Raji (cell line): ENCODE data around the gene ENKD1.

Experiments
- POLR2A ChIP-seq: IDR thresholded peaks from 2 replicates; pipeline ENCODE4 v1.6.1; 2011; ENCODE audit warnings: low read depth, low read length, control low read depth; ENCODE audit not compliant: insufficient read depth

The ENKD1 gene

DNA sequence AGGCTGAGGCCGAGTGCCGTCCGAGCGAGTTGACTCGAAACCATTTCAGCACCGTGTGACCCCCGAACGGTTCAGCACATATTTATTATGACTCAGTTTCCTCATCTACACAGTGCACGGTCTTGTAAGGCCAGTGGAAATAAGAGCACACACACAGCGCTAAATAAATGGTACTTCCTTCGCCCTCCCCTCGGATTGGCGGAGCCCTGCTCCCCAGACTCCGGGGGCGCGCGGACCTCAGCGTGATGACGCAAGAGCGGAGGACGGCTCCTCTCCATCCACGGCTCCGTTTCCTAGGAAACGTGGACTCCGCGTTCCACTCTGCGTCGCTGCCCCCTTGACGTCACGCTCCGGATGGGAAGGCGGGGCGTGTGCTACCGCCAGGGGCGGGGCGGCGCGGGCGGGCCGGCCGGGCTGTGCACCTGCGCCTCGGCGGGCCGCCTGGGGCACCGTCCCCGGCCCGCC is 6.0 kb downstream of the ENKD1 start, which contains the start of gene PARD6A:
TSS of gene PARD6A (plus strand) at position 397 of the 465 bp plus-strand sequence. CDS start 79 bp downstream, outside the sequence.
- TF ChIP-seq POLR2A, result peak; percentile 61

DNA sequence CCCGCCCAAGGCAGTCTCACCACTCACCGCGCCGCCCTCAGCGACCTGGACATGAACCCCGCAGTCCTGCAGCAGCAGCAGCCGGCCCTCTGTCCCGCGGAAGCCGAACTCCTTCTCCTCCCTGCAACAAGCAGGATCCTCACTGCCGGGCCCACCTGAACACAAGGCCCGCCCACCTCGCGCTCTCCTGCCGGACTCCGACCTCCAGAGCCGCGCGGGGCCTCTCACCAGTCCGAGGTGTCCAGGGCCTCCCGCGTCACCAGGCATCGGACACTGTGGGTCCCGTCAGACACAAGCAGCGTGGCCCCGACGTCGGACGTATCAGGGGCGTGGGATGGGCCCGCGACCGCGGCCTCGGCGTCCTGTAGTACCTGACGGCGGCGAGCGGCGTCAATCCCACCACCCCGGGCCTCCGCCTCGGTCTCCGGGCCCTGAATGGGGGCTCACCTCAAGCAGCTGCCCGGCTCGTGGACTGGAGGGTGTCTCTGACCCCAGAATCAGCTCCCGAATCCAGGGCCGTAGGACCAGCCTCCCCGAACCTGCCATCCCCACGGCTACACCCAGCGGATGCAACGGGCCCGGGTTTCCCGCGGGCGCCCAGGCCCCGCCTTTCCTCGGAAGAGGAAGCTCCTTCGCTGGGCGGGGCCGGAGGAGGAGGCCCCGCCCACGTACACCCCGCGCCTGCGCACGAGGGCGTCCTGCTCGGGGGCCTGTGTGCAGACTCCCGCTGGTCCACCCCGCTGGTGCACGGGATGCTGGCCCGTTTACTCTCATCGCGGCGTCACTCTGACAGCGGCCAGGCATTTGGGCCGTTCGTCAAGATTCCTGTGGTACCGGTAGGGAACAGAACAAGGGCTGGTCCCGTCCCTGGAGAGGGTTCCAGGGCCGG is 6.6 kb downstream of the ENKD1 start, which contains the start of gene ACD:
TSS of gene ACD (minus strand) at position 586 of the 889 bp plus-strand sequence. CDS start at position 546, 40 bp downstream.
- TF ChIP-seq POLR2A, result peak; percentile 95

DNA sequence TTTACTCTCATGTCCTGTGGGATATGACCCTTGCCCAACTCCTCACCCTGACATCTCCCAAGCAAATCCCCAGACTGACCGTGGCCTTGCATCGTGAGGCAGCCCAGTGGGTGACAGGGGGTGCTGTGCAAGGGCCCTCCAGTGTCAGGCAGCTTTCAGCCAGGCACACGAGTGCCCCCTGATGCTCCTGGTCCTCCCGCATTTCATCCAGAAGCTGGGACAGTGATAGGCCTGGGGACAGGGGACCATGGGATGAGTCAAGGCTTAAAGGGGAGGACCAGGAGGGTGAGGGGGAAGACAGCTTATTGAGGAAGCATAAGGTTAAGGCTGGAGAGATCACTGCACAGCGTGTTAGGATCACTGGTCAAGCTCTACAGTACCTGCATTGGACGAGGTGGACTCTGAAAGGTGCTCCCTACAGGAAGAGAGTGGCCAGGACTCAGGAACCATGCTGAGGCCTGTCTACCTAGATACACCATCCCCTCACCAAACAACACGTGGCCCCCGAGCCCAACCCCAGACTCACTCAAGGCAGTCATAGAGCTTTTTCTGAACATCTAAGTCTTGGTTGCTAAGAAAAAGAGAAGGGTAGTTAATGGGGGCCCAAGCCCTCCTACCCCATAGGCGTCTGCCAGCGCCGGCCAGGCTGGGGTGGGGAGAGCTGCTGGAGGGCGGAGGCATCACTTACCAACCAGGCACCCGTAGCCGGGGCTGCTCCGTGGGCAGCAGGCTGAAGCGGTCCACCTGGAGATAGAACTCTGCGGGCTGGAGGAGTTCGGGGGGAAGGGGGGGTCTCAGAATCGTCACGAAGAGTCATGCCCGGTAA is 7.5 kb downstream of the ENKD1 start:
- no peak for TF ChIP-seq POLR2A

DNA sequence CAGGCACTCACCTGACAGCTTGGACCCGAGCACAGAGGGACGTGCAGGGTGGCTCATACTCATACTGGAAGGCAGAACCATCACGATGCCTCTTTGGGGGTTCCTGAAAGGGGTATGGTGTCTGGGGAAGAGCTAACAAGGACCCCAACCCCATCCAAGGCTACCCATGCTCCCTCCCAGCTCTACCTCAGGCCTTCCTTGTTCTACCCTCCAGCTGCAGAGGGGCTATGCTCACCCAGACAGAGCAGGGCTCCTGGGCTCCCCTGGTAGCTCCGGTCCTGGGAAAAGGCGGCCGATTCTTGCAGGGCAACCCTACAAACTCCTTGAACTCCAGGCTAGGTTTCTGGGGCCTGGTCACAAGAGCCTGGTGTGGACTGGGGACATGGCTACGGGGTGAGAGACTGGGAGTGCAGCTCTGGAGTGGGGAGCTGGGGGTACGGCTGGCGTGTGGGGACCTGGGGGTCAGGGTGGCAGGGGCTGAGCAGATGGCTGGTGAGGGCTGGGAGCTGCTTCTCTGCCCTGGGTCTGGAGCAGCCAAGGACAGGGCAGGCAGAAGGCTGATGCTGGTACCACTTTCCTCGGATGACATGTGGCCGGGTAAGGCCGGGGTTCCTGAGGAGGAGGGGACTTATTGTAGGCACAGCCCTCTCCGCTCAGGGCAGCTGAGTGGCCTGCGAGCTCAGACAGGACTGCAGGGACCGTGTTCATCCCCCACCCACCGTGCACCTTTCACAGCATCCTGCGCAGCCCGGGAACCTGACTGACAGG is 8.6 kb downstream of the ENKD1 start:
- TF ChIP-seq POLR2A, result no peak

DNA sequence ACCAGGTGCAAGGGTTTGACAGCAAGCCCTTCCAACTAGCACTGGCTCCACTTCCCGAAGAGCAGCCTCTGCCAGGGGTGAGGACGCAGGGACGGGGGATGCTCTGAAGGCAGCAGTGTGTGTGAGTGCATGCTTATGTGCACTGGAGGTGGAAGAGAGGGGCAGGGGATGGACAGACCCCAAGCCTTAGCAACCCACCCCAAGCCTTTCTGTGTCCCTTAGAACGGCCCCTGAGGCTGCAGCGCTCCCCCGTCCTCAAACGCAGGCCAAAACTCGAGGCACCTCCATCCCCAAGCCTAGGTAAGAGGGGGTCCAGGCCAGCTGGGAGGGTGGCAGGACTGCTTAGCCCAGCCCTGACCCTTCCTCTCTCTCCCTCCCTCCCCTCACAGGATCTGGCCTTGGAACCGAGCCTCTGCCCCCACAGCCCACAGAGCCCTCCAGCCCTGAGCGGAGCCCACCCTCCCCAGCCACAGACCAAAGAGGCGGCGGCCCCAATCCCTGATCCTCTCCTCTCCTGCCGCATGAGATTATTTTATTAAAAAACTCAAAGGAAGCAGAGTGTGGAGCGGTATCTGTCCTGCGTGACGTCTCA is 9.4 kb downstream of the ENKD1 start:
- TF ChIP-seq POLR2A, result no peak

DNA sequence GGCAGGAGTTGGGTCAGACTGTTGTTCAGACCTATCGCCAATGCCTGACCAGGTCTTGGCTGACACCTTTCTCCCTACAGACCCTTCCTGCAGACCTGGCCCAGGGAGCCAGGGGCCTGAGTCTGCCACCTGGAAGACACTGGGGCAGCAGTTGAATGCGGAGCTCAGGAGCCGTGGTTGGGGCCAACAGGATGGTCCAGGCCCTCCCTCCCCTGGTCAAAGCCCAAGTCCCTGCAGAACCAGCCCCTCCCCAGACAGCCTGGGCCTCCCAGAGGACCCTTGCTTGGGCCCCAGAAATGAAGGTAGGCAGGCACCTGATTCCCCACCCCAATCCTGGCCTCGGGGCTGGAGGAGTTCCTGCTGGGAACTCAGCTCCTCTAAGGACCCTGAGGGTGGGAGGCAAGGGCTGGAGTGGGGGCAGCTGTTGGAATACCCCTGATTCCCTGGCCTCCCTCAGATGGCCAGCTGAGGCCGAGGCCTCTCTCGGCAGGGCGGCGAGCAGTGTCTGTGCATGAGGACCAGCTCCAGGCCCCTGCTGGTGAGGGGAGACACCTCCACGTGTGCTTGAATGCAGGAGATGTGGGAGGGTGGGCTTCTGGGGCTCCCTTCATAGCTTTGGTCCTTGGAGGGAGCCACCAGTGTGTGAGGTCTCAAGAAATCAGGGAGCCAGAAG is 10.1 kb downstream of the ENKD1 start:
- TF ChIP-seq POLR2A, result peak; percentile 24; the same call in 1 of the 2 replicates

DNA sequence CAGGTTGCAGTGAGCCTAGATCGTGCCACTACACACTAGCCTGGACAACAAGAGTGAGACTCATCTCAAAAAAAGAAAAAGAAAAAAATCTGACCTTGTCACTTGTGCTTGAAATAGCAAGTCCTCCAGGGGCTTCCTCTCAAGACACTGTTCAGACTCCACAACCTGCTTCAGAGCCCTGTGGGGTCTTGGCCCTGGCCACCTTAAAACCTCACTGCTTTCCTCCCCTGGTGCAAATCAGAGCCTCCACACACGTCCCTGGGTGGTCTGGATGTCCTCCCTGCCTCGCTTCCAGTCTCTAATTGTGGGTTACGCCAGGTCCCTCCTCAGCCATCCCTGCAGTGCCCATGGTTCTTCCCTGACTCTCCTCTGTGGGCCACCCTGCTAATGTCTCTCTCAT is 11.2 kb downstream of the ENKD1 start:
- no peak for TF ChIP-seq POLR2A

DNA sequence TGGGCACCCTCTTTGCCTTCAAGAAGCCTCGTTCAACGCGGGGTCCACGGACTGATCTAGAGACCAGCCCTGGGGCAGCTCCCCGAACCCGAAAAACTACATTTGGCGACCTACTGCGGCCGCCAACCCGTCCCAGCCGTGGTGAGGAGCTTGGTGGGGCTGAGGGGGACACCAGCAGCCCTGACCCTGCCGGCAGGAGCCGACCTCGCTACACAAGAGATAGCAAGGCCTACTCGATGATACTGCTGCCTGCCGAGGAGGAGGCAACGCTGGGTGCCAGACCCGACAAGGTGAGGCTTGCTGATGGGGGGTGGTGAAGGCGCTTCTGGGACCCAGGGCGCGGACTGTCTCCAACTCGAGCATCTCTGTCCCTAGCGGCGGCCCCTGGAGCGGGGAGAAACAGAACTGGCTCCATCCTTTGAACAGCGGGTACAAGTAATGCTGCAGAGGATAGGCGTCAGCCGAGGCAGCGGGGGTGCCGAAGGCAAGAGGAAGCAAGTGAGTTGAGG is 12.1 kb downstream of the ENKD1 start:
- TF ChIP-seq POLR2A, result 0 out of 2 replicates have a peak, but pooled peaks have one; percentile 6

DNA sequence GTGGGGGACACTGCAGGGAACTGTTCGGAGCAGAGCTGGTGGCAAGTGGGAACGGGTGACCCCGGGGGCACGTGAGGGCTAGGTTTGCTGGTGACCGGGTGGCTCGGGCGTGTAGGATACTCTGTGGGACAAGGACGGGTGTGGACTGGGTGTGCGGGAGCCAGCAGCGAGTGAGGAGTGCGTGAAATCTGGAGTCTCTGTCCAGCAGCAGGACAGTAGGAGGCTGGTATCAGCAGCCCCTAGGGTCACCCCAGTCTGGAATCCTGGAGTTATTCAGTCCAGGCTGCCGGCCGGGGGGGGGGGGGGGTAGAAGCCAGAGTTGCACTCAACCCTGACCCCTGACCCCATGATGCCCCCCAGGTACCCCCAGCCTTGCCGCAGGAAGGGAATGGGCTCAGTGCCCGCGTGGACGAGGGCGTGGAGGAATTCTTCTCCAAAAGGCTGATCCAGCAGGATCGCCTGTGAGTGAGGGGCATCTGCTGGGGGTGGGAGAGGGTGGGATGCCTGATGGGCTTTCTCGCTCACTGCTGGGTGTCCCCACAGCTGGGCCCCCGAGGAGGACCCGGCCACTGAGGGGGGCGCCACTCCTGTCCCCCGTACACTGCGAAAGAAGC is 12.7 kb downstream of the ENKD1 start:
- no peak for TF ChIP-seq POLR2A

DNA sequence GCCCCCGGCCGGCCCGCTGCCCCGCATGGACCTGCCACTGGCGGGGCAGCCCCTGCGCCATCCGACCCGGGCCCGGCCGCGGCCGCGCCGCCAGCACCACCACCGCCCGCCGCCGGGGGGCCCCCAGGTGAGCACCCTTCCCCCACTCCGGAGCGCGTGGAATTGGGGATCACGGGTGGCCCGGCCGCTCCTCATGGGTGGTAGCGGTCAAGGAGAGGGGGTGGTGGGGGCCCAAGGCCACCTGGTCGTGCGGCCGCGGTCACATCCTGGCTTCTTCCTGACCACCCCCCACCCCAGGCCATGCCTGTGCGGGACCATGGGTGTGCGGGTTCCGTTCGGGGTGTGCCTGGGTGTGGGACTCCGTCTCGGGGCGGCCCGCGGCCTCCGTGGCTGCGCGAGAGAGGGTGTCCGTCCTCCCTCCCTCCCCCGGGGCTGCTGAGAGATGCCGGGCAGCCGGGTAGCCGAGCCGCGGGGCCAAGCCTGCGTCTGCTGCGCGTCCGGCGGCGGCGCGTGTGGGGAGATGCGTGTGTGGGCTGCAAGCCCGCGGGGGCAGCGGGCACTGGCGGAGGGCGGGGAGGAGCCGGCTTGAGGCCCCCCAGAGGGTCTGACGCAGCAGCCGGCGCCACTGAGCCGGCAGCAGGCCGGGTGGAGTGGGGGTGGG is 13.3 kb downstream of the ENKD1 start:
- TF ChIP-seq POLR2A, result no peak

DNA sequence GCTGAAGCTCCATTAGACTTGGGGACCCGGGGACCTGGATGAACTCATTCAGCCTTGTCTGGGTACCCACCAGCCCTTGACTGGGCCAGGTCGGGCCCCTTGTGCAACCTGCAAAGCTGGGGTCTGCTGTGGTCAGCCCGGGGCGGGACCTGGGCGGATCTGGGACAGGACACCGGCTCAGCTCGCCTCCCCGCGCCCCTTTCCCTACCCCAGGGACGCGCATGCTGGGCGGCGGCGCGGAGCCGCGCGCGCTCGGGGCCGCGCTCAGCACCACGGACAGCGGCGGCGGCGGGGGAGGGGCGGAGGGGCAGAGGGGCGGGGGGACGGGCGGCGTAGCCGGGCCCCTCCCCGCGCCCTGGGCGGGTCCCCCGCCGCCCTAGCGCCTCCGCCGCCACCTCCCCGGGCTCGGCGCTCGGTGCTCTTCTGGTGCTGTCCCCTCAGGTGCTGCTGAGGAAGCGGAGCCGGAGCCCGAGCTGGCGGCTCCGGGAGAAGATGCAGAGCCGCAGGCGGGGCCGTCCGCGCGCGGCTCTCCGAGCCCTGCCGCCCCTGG is 13.9 kb downstream of the ENKD1 start:
- no peak for TF ChIP-seq POLR2A

DNA sequence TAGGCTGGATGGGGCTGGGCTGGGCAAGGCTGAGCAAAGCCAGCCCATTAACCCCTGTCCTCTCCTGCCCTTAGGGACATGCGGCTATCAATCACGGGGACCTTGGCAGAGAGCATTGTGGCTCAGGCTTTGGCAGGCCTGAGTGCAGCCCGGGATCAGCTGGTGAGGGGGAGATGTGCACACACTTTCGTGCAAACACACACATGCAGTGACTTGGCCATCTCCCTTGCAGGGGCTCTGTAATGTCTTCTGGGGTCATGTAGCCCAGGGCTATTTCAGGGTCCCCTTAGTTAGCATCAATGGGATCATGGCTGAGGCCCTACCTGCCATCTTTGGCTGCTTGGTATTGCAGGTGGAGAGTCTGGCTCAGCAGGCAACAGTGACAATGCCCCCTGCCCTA is 14.7 kb downstream of the ENKD1 start:
- TF ChIP-seq POLR2A, result no peak
